ENCODE measurements around the gene OSCP1. TPM values are rescaled to one million over a fixed set of nuclear protein-coding genes. Genes with fewer than 3 reads are reported as not detected.

Gene OSCP1
- total RNA-seq, 1 experiment from 2014 or later = 5.7 TPM

DNA sequence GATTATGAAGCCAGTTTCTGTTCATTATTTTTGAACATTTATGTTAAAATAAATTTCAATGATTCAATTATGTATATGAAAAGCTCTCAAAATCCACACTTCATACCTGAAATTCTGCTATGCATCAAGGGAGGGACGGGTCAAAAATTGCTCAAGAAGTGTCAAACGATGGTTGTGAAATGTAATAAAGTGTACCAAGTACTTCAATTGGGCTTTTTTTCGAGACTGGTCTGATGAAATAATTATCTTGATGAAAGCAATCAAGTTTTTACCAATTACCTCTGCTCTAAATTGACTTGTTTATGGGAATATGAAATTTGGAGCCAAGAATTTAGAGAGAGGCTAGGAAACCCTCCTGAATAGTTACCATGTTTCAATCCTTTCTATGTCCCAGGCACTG lies 7.9 kb downstream of the OSCP1 start:
- Histone ChIP-seq H3K27me3 (replicated peaks; ENCODE audit: insufficient read depth, low read depth, low read length, poor library complexity) (no peaks in the 10 kb centered on the region), H3K36me3 (ENCODE audit: insufficient read depth, low read length, poor library complexity, severe bottlenecking) (no peaks in the 10 kb centered on the region), H3K27ac (ENCODE audit: low read depth, low read length, poor library complexity, severe bottlenecking) (no peak overlapping the region), H3K9me3 (ENCODE audit: low read depth, low read length, poor library complexity, severe bottlenecking) (no peaks in the 10 kb centered on the region), H3K4me3 (ENCODE audit: low read depth, low read length, poor library complexity, severe bottlenecking) (no peak overlapping the region), H3K4me1 (ENCODE audit: insufficient read depth, low read length, poor library complexity, severe bottlenecking) (no peaks in the 10 kb centered on the region)
- BruUV-seq (replicated peaks) = no TSS peak
- TF ChIP-seq CTCF (conservative IDR thresholded peaks at IDR 0.05; ENCODE audit: low read depth, low read length) = no peak
- TF ChIP-seq EZH2 (IDR thresholded peaks at IDR 0.05; ENCODE audit: borderline replicate concordance, low read depth, low read length, poor library complexity, severe bottlenecking) = no peak
- POLR2A ChIA-PET (ENCODE audit: low non-redundant PET) = no interaction called here
- CTCF ChIA-PET = no interaction called here
- intact Hi-C loops (cut with micrococcal nuclease; ENCODE audit: unreplicated experiment) = no loop called here
- DNase-seq (ENCODE audit: low spot score) = no peak

- no peak for DNase-seq (ENCODE audit: low spot score)
- TF ChIP-seq CTCF (conservative IDR thresholded peaks at IDR 0.05; ENCODE audit: low read depth, low read length) (no peak), EZH2 (IDR thresholded peaks at IDR 0.05; ENCODE audit: borderline replicate concordance, low read depth, low read length, poor library complexity, severe bottlenecking) (no peak)
- POLR2A ChIA-PET (ENCODE audit: low non-redundant PET) = interaction anchor here (0.6 kb wide), 1 partner anchor 33 kb away, joined by 3 read pairs; no protein-coding TSS in a partner anchor
- H3K4me1 ChIP-seq (ENCODE audit: insufficient read depth, low read length, poor library complexity, severe bottlenecking) = no peaks in the 10 kb centered on the region
- intact Hi-C loops (cut with micrococcal nuclease; ENCODE audit: unreplicated experiment) = no loop called here
- H3K36me3 ChIP-seq (ENCODE audit: insufficient read depth, low read length, poor library complexity, severe bottlenecking) = no peaks in the 10 kb centered on the region
- H3K27me3 ChIP-seq (replicated peaks; ENCODE audit: insufficient read depth, low read depth, low read length, poor library complexity) = no peaks in the 10 kb centered on the region
- no peak overlapping the region for H3K4me3 ChIP-seq (ENCODE audit: low read depth, low read length, poor library complexity, severe bottlenecking)
- H3K27ac ChIP-seq (ENCODE audit: low read depth, low read length, poor library complexity, severe bottlenecking) = no peak overlapping the region
- no TSS peak for BruUV-seq (replicated peaks)
- CTCF ChIA-PET = no interaction called here
- no peaks in the 10 kb centered on the region for H3K9me3 ChIP-seq (ENCODE audit: low read depth, low read length, poor library complexity, severe bottlenecking)
Measured at GRCh38 chr1:36440646-36441045, 9.6 kb downstream of the OSCP1 start.

DNA sequence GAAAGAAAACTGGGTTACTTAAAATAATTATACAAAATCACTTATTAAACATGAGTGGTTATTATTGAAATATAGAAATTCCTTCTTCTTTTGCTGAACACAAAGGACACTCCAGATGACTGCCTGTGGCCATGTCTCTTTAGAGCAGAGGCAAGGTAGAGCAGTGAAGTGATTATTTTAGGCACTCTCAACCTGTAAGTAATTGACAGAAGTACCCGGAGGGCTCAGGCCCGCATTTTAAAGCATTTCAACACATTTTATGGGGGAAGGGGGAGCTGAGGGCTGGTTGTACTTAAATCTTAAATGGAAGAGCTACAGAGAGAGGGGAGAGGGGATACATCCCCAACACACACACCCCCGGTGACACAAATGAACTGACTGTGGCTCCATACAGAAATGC lies 10.2 kb downstream of the OSCP1 start:
- Histone ChIP-seq H3K36me3 (ENCODE audit: insufficient read depth, low read length, poor library complexity, severe bottlenecking) (no peaks in the 10 kb centered on the region), H3K4me3 (ENCODE audit: low read depth, low read length, poor library complexity, severe bottlenecking) (no peak overlapping the region), H3K9me3 (ENCODE audit: low read depth, low read length, poor library complexity, severe bottlenecking) (no peaks in the 10 kb centered on the region), H3K27me3 (replicated peaks; ENCODE audit: insufficient read depth, low read depth, low read length, poor library complexity) (no peaks in the 10 kb centered on the region), H3K4me1 (ENCODE audit: insufficient read depth, low read length, poor library complexity, severe bottlenecking) (no peaks in the 10 kb centered on the region), H3K27ac (ENCODE audit: low read depth, low read length, poor library complexity, severe bottlenecking) (no peak overlapping the region)
- no peak for DNase-seq (ENCODE audit: low spot score)
- ChIA-PET CTCF (no interaction called here), POLR2A (ENCODE audit: low non-redundant PET) (no interaction called here)
- BruUV-seq (replicated peaks) = no TSS peak
- TF ChIP-seq CTCF (conservative IDR thresholded peaks at IDR 0.05; ENCODE audit: low read depth, low read length) (no peak), EZH2 (IDR thresholded peaks at IDR 0.05; ENCODE audit: borderline replicate concordance, low read depth, low read length, poor library complexity, severe bottlenecking) (no peak)
- intact Hi-C loops (cut with micrococcal nuclease; ENCODE audit: unreplicated experiment) = no loop called here
